D721Med (cell line): Measurements from ENCODE around the gene KIF7.

Source experiments
- DNase-seq: peaks from one replicate; pipeline ENCODE4 v3.0.0; 2011; ENCODE audit warnings: low spot score; ENCODE audit not compliant: insufficient read length
- FAIRE-seq: peaks from 2 replicates; lab custom pipeline; 2011; peaks lifted over from hg19 to GRCh38; lab: Jason Lieb, UNC
- TF ChIP-seq, protein P1 (sequence below): IDR thresholded peaks from 2 replicates; pipeline ENCODE4 v1.5.1; 2012; ENCODE audit warnings: mild to moderate bottlenecking, control low read depth; ENCODE audit not compliant: insufficient read depth; ENCODE audit errors: missing control alignments

The KIF7 gene

DNA sequence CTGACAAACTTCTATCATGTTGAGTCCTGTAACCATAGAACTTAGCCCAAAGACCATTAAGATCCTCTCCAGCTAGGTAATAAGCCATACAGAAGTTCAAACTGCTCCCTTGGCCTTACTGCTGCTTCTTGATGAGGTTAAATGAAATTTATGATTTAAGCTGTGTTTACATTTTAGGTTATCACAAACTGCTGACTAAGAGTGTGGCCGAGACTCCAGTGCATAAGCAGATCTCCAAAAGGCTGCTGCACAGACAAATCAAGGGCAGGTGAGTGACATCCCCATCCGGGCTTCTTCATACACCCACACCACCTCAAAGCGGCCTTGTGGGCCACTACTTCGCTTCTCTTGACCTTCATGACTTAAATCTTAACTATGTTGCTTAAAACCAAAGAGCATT, 39.0 kb downstream of the KIF7 start:
- TF ChIP-seq, protein P1, sequence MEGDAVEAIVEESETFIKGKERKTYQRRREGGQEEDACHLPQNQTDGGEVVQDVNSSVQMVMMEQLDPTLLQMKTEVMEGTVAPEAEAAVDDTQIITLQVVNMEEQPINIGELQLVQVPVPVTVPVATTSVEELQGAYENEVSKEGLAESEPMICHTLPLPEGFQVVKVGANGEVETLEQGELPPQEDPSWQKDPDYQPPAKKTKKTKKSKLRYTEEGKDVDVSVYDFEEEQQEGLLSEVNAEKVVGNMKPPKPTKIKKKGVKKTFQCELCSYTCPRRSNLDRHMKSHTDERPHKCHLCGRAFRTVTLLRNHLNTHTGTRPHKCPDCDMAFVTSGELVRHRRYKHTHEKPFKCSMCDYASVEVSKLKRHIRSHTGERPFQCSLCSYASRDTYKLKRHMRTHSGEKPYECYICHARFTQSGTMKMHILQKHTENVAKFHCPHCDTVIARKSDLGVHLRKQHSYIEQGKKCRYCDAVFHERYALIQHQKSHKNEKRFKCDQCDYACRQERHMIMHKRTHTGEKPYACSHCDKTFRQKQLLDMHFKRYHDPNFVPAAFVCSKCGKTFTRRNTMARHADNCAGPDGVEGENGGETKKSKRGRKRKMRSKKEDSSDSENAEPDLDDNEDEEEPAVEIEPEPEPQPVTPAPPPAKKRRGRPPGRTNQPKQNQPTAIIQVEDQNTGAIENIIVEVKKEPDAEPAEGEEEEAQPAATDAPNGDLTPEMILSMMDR, result no peak
- no peak for FAIRE-seq
- no peak for DNase-seq

DNA sequence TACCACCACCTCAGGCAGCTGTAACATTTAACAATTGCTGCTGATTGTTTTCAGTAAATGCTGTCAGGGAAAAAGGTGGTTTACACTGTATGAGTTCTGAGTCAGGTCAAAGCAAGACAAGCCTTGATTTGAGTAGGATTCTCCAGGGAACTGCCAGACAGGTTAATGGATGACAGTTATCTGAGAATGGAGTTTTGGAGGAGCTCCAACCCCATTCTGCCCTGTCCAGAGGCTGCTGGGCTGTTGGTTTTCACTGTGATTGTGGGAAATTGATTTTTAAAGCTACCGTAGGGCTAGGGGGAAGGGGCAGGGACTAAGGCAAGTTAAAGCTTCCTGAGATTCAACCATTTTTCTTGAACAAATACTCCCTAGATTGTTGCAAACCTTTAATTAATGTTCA, 40.1 kb downstream of the KIF7 start:
- no peak for DNase-seq
- TF ChIP-seq, protein P1, result no peak
- FAIRE-seq, result no peak

DNA sequence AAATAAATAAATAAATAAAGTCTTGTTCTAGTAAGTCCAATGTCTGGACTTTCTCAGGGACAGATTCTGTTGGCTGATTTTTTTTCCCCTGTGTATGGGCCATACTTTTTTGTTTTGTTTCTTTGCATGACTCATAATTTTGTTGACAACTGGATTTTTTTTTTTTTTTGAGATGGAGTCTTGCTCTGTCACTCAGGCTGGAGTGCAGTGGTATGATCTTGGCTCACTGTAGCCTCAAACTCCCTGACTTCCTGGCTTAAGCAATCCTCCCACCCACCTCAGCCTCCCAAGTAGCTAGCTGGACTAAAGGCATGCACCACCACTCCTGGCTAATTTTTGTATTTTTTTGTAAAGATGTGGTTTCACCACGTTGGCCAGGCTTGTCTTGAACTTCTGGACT, 41.1 kb downstream of the KIF7 start:
- no peak for DNase-seq
- TF ChIP-seq, protein P1, result no peak
- no peak for FAIRE-seq

DNA sequence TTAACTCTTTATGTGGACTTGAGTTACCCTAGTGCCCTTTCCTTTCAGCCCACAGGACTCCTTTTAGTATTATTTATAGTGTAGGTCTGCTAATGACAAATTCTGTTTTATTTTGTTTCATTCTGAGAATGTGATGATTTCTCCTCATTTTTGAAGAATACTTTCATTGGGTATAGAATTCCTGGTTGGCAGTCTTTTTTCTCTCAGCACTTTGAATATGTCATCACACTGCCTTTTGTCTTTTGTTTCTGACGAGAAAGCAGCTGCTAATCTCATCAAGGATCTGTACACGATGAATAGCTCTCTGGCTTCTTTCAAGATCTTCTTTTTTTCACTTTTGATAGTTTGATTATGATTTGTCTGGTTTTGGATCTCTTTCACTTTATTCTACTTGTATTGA, 42.2 kb downstream of the KIF7 start:
- TF ChIP-seq, protein P1, result no peak
- no peak for DNase-seq
- FAIRE-seq, result peak; percentile 41

DNA sequence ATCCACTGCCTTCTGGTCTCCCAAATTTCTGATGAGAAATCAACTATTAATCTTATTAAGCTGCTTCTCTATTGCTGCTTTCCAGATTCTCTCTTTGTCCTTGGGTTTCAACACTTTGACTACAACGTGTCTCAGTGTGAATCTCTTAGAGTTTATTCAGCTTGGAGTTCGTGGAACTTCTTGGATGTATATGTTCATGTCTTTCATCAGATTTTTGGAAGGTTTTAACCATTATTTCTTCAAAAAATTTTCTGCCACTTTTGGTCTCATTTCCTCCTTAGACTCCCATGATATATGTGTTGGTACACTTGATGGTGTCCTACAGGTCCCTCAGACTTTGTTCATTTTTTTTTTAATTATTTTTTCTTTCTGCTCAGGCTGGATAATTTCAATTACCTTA, 44.0 kb downstream of the KIF7 start:
- DNase-seq (no peak), FAIRE-seq (no peak)
- TF ChIP-seq, protein P1, result no peak

DNA sequence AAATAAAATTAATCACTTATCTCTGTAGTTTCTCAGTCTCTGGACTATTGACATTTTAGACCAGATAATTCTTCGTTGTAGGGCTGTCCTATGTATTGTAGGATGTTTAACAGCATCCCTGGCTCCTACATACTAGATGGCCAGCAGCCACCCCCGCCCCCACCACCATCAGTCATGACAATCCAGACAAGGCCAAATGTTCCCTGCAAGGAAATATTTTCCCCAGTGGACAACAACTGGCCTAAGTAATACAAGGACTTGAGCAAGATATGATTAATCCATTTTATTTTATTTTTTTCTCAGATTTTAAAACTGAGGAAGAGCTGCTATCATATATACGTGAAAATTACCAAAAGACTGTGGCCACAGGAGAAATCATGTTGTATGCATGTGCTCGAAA, 56.2 kb downstream of the KIF7 start:
- FAIRE-seq (no peak), DNase-seq (no peak)
- TF ChIP-seq, protein P1, result no peak

DNA sequence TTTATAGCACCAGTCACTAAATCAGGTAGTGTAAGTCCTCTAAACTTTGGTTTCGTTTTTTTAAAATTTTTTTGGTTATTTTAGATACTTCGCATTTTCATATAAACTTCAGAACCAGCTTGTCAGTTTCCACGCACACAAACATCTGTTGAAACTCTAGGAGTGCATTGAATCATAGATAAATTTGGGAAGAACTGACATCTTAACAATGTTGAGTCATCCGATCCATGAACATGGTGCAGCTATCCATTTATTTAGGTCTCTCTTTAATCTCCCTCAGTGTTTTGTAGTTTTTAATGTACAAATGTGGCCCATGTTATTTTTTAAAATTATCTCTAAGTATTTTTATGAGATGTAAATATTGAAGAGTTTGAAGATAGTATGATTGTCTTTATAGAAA, 62.2 kb downstream of the KIF7 start:
- TF ChIP-seq, protein P1, result no peak
- DNase-seq (no peak), FAIRE-seq (no peak)
